Panc1 (cell line): ENCODE measurements around the gene NVL. TPM values are rescaled to one million over a fixed set of nuclear protein-coding genes. Genes with fewer than 3 reads are reported as not detected.

ENCODE experiments used
- ATAC-seq: fragments of 200-7000 bp; cut with Tn5 transposase; 2 replicates; pipeline ENCODE4 v1.9.1; 2020; ENCODE audit warnings: mild to moderate bottlenecking, moderate library complexity
- BruUV-seq: library from RNA; stranded (reverse); fragments of 400-500 nt; replicated peaks from 2 replicates; lab custom pipeline; 2021; lab: Mats Ljungman, UMichigan
- CTCF ChIA-PET: fragments of 300-600 bp; sonication (Branson Sonifier 250); formaldehyde crosslinking; loops from one replicate; lab custom pipeline; 2022; ENCODE audit warnings: antibody characterized with exemption; lab: Charles Lee
- POLR2A ChIA-PET: fragments of 300-600 bp; sonication (Branson Sonifier 250); formaldehyde crosslinking; loops from one replicate; lab custom pipeline; 2022; ENCODE audit warnings: antibody characterized with exemption; lab: Charles Lee
- DNase-seq: peaks from one replicate; pipeline ENCODE4 v3.0.0-alpha.2; 2010; ENCODE audit warnings: low read depth, low spot score
- H3K27ac ChIP-seq: 2 replicates; pipeline ENCODE4 v1.5.1; 2011; ENCODE audit warnings: mild to moderate bottlenecking, low read length, inconsistent platforms
- H3K27me3 ChIP-seq: fragments of 200-500 bp; sonication (Bioruptor generic); 2 replicates; pipeline ENCODE4 v1.6.0; 2014; ENCODE audit warnings: low read length, inconsistent platforms; ENCODE audit not compliant: control insufficient read depth, insufficient read depth
- H3K36me3 ChIP-seq: fragments of 200-500 bp; sonication (Bioruptor generic); 2 replicates; pipeline ENCODE4 v1.5.1; 2014; ENCODE audit warnings: inconsistent platforms, mild to moderate bottlenecking, low read length, moderate library complexity; ENCODE audit not compliant: control insufficient read depth, insufficient read depth
- H3K4me1 ChIP-seq: 2 replicates; pipeline ENCODE4 v1.5.1; 2011; ENCODE audit warnings: inconsistent platforms, mild to moderate bottlenecking, low read length, moderate library complexity; ENCODE audit not compliant: control insufficient read depth, insufficient read depth
- H3K4me3 ChIP-seq, 2 experiments: 2 replicates each; pipeline ENCODE4 v1.5.1; 2011 to 2012; ENCODE audit warnings: low read depth in 2 of 2, low read length in 2 of 2, mild to moderate bottlenecking in 2 of 2, inconsistent platforms in 1 of 2, moderate library complexity in 1 of 2
- H3K9me3 ChIP-seq: fragments of 200-500 bp; sonication (Bioruptor generic); 2 replicates; pipeline ENCODE4 v1.5.1; 2014; ENCODE audit warnings: low read depth, mild to moderate bottlenecking, inconsistent platforms, low read length, moderate library complexity; ENCODE audit not compliant: control insufficient read depth, insufficient read depth
- CTCF ChIP-seq: fragments of 450-650 bp; IDR thresholded peaks from 2 replicates; pipeline ENCODE4 v1.5.1; 2017; ENCODE audit warnings: mild to moderate bottlenecking
- POLR2AphosphoS5 ChIP-seq: IDR thresholded peaks from 2 replicates; pipeline ENCODE4 v1.6.1; 2012; ENCODE audit warnings: mild to moderate bottlenecking, low read depth, low read length, moderate library complexity
- REST ChIP-seq, 2 experiments: IDR thresholded peaks; 2 replicates each; pipeline ENCODE4 v1.6.1; 2011 to 2012; ENCODE audit warnings: low read depth in 2 of 2, control low read depth in 1 of 2, low read length in 1 of 2, mild to moderate bottlenecking in 1 of 2, moderate library complexity in 1 of 2; ENCODE audit not compliant: insufficient read depth in 1 of 2
- SIN3A ChIP-seq: IDR thresholded peaks from 2 replicates; pipeline ENCODE4 v1.6.1; 2012; ENCODE audit warnings: low read depth, mild to moderate bottlenecking, low read length, moderate library complexity, borderline replicate concordance; ENCODE audit not compliant: insufficient read depth
- TCF7L2 ChIP-seq: IDR thresholded peaks from 2 replicates; pipeline ENCODE4 v1.6.1; 2011; ENCODE audit warnings: mild to moderate bottlenecking, low read depth, low read length, inconsistent platforms
- in situ Hi-C: cut with HindIII; loops from 2 replicates; pipeline ENCODE4 v1.10.0; 2016; ENCODE audit warnings: low sequenced_read_pairs, low pct_unique_long_range_greater_than_20kb
- intact Hi-C: fragments of 100-400 bp; cut with micrococcal nuclease; formaldehyde crosslinking; loops from one replicate; pipeline ENCODE4 v1.10.0; 2022; ENCODE audit not compliant: unreplicated experiment
- total RNA-seq: library from RNA; stranded (reverse); gene quantifications from one replicate; pipeline ENCODE4 v1.2.1, GENCODE V29; 2021; ENCODE audit not compliant: unreplicated experiment

NVL gene
- total RNA-seq, 1 experiment from 2014 or later = 25.0 TPM

GRCh38 chr1:224182866-224183590 lies 146.9 kb downstream of the NVL start, which contains the start of gene DEGS1:
Gene DEGS1 (plus strand): TSS chr1:224183240. CDS start chr1:224183337, 97 bp downstream.
- CTCF ChIA-PET = no interaction called here
- ATAC-seq (peak; percentile 95), DNase-seq (no peak)
- Histone ChIP-seq H3K4me1 (0 out of 2 replicates have a peak, but pooled peaks cover 6% of the 10 kb centered on the region), H3K27me3 (no peaks in the 10 kb centered on the region), H3K27ac (peak within 1 kb of the TSS; percentile 88), H3K36me3 (no peaks in the 10 kb centered on the region; the same call in 1 of the 2 replicates), H3K9me3 (no peaks in the 10 kb centered on the region), H3K4me3 (peak within 1 kb of the TSS; percentile 81 to 87)
- in situ Hi-C loops = no loop called here
- TF ChIP-seq POLR2AphosphoS5 = peak; percentile 59
- no peak for TF ChIP-seq REST (IDR thresholded peaks at IDR 0.05; ENCODE audit: insufficient read depth in 1 of 2, low read depth in 2 of 2, low read length in 1 of 2)
- no TSS peak for BruUV-seq
- intact Hi-C loops = loop anchor here (10.0 kb wide), 1 partner anchor 152 kb away; the partner anchor contains the start of gene NVL
- POLR2A ChIA-PET = interaction anchor here (0.6 to 0.7 kb wide), 5 partner anchors 15 to 476 kb away, joined by 3 to 17 read pairs (median 8); no protein-coding TSS in a partner anchor

GRCh38 chr1:224182057-224182865 lies 147.7 kb downstream of the NVL start:
- Histone ChIP-seq H3K36me3 (no peaks in the 10 kb centered on the region; the same call in 1 of the 2 replicates), H3K27me3 (no peaks in the 10 kb centered on the region), H3K4me1 (0 out of 2 replicates have a peak, but pooled peaks cover 6% of the 10 kb centered on the region), H3K4me3 (peak overlapping the region; percentile 81 to 87), H3K27ac (peak overlapping the region; percentile 88), H3K9me3 (no peaks in the 10 kb centered on the region)
- BruUV-seq = TSS peak; percentile 84
- TF ChIP-seq TCF7L2 = no peak; the same call in 1 of the 2 replicates
- TF ChIP-seq REST (IDR thresholded peaks at IDR 0.05; ENCODE audit: insufficient read depth in 1 of 2, low read depth in 2 of 2, low read length in 1 of 2) = no peak
- TF ChIP-seq SIN3A = no peak
- TF ChIP-seq CTCF = no peak
- no peak for TF ChIP-seq POLR2AphosphoS5
- intact Hi-C loops = loop anchor here (10.0 kb wide), 1 partner anchor 153 kb away; the partner anchor contains the start of gene NVL
- in situ Hi-C loops = no loop called here
- ChIA-PET CTCF (no interaction called here), POLR2A (interaction anchor here (0.6 to 0.7 kb wide), 5 partner anchors 14 to 475 kb away, joined by 3 to 17 read pairs (median 8); no protein-coding TSS in a partner anchor)
- ATAC-seq (no peak), DNase-seq (no peak)
